HG03442 (cell line): ENCODE measurements around the gene SAA4.
"Not testable (repeated sequence)": the region's sequence is repeated elsewhere in the genome, so short reads cannot be mapped to it uniquely, and the experiment has no call there.

Experiments
- ATAC-seq: cut with Tn5 transposase; IDR thresholded peaks from one replicate; pipeline ENCODE4 v1.9.1; 2021; ENCODE audit warnings: mild to moderate bottlenecking, moderate library complexity; ENCODE audit not compliant: unreplicated experiment

The SAA4 gene

DNA sequence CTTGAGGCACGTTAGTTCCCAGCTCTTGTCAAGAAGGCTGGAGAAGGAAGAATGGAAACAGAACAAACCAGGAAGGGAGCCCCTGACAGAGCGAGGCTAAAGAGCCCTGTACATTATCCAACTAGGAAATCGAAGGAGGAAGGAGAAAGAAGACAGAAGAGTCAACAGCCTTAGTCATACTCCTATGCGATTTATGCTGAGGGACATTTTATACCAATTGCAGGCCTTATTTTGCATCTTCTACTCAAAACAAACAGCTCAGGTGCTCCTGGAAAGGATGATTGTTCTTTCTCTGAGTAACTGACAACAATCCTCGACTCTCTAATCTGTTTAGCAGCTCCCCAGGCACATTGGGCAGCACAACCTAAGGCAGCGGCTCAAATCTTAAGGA is 10.6 kb upstream of the SAA4 start:
- ATAC-seq = peak; percentile 20

DNA sequence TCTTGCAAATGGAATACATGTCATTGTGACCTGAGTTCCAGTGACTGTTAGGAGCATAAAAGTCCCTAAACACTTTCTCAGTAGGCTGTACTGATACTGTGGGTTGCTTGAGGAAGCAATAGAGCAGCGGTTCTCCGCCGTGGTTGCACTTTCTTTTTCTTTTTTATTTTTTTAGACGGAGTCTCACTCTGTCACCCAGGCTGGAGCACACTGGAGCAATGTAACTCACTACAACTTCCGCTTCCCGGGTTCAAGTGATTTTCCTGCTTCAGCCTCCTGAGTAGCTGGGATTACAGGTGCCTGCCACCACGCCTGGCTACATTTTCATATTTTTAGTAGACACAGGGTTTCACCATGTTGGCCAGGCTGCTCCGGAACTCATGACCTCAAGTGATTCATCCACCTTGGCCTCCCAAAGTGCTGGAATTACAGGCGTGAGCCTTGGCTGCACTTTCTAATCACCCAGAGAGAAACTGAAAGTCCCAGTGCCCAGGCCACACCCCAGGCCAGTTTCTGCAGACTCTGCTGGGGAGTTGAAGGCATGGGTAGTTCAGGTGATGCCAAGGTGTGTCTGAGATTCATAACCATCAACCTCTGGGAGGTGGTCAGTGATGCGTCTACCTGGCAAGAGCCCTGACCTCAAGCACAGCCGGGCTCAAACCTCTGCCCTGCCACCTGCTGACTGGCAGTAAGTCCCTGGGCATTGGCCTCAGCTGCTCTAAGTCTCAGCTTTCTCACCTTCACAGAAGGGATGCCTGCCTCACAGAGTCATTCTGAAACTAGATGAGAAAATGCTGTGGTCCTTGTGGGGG is 10.0 kb upstream of the SAA4 start:
- peak; percentile 85 for ATAC-seq

DNA sequence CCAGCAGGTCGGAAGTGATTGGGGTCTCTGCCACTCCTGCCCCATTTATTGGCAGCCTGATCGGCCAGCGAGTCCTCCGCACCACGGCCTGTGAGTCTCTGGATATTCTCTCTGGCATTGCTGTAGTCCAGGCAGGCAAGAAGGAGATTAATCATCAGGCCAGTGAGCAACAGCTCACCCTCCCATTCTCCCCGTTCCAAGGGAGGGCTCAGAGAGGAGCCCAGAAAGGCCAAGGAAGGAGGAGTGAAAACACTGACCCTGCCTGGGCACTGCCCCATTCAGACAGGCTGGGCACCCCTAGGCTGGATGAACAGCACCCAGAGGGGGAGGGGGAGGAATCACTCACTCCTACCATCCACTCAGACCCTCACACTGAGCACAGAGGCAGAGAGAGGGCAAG is 8.8 kb upstream of the SAA4 start:
- no peak for ATAC-seq

DNA sequence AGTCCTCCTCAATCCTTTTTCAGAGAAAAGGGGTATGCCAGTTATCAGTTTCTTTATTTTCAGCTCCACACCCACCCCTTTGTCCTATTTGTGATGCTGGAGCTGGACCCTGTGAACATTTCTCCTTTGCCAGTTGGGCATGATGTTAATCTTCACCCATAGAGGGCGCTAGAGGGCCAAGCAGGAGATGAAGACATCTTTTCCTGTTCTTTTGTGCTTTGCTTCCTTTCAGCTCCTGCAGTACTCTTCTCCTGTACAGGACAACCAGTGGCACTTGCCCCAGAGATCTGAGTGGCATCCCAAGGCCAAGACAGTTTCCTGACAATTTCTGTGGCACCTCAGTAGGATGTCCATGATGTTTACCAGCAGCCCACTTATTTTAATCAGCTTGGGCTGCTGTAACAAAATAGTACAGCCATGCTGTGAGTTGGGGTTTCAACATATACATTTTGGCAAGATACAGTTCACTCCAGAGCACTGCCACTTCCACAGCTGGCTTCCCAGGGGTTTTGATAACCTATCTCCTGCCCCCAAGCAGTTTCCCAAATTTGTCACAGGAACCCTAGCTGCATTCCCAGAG is 7.3 kb upstream of the SAA4 start:
- no peak for ATAC-seq

DNA sequence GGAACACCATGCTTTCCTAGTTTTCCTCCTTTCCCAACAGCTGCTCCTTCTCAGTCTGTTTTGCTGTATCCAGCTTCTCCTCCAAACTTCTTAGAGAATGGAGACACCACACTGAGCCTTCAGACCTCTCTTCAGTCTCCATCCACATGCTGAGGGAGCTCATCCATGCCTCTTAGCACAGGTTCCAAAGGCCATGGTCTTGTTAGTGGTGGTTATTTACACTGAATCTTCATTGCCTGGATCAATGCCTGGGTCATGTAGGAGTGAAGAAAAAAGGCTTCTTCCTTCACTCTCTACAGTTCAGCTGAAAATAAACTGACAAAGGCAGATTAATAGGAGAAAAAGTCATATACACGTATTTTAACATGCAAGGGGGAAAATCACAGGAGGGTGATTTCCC is 3.1 kb upstream of the SAA4 start:
- no peak for ATAC-seq

DNA sequence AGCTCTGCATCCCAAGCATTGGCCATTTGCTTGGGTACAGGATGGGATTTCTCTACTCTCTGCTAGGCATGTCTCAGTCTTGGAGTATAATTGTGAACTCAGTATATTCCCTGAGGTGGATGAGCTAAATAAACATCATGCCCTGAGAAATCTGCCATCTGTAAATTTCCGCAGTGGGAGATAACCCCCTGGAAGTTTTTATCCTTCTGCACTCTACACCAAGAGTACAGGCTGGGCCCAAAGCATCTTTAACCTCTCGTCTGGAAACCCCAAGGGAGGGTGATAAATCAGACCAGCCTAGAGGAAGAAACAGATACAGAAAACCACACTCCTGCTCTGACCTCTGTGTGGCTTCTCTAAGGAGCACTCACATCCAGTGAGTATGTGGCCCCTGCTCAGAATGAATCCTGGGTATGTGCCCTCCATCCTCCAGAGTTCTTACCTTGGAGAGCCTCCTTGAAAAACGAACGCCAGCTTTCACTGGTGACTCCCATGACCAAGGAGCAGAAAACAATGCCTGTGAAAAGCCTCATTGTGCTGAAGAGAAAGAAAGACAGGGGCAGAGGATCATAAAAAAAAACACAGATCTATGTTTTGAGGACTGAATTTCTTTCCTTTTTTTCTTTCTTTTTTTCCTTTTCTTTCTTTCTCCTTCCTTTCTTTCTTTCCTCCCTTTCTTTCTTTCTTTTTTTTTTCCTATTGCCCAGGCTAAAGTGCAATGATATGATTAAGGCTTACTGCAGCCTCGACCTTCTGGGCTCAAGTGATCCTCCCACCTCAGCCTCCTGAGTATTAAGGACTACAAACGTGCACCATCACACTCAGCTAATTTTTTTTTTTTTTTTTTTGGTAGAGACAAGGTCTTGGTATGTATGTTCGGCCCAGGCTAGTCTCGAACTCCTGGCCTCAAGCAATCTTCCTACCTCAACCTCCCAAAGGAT is 938 bp downstream of the SAA4 start:
- ATAC-seq = no peak

DNA sequence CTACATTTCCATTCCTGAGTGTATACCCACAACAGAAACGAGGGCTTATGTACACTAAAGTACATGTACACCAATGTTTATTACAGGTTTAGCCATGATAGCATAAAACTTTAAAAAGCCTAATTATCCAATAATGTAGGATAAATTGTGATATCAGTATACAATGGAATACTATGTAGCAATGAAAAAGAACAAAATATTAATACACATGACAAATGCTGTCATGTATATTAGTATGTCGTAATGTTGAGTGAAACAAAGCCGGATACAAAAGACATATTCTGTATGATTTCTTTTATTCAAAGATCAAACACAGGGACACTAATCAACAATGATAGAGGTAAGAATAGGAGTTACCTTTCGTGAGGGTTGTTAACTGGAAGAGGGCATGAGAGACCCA is 2.7 kb downstream of the SAA4 start:
- no peak for ATAC-seq

DNA sequence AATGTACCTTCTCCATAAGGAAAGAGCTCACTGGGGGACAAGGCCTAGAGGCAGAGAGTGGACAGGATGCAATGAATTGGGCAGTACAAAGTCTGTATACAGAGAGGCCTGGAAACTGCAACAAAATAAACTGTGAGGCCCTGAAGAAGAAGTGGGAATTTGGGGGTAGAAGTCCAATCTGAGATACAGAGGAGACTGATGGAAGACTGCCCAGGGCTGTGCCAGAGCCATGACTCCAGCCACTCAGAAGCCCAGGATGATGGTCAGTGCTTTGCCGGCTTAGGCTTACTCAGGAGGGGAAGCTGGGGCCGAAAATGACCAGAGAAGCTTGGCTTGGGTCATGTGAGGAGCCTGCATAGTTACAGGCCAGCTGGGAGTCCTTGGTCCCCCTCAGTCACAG is 5.7 kb downstream of the SAA4 start:
- no peak for ATAC-seq

DNA sequence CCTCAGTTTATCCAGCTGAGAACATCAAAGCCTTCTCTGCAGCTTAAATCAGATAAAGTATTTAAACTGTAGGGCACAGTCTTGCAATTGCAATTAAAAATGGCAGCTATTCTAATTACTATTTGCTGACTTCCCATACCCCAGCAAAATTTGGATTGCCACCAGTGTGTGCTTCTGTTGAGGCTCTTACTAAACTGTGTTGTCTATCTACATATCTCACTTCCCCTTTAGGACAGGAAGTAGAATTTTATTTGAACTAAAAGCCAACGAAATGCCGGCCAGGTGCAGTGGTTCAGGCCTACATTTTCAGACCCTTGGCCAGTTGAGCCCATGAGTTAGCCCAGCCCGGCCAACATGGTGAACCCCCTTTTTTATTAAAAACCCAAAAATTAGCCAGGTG is 7.1 kb downstream of the SAA4 start:
- peak; percentile 92 for ATAC-seq

DNA sequence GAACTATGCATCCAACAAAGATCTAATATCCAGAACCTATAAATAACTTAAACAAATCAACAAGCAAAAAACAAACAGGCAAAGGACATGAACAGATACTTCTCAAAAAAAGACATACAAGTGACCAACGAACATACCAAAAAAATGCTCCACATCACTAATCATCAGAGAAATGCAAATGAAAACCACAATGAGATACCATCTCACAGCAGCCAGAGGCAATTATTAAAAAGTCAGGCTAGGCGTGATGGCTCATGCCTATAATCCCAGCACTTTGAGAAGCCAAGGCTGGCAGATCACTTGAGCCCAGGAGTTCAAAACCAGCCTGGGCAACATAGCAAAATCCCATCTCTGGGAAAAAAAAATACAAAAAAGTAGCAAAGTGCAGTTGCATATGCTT is 10.7 kb downstream of the SAA4 start:
- ATAC-seq = no peak

DNA sequence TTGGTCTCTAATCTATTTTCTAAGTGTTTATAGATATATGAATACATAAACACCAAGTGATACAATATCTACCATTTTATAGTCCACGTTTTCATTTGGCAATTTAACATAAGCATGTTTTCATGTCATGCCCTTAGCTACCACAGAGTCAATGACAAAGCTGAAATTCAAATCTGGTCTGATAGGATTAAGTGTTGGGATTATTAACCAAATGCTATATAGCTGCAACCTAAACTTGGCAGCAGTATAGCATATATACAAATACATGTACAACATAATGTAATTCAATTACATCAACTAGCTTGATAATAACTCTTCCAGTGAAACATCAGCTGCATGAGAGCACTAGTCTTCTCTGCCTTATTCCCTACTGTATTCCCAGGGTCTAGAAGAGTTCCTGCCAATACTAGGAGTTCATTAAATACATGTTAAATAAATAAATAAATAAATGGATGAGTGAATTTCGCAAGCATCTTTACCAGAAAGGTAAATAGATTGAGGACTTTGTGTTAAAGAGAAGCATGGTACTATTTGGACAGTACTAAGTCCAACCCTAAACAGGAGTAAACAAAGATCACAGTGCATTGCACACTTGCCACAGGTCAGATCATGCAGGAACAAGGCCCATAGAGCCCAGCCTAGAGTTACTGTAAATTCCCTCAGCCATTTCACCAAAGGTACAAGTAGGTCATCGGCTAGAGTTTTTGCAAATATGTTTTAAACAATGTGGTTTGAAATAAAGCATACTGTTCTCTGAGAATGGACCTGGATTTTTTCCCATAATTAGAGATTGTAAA is 12.8 kb downstream of the SAA4 start:
- ATAC-seq = no peak

DNA sequence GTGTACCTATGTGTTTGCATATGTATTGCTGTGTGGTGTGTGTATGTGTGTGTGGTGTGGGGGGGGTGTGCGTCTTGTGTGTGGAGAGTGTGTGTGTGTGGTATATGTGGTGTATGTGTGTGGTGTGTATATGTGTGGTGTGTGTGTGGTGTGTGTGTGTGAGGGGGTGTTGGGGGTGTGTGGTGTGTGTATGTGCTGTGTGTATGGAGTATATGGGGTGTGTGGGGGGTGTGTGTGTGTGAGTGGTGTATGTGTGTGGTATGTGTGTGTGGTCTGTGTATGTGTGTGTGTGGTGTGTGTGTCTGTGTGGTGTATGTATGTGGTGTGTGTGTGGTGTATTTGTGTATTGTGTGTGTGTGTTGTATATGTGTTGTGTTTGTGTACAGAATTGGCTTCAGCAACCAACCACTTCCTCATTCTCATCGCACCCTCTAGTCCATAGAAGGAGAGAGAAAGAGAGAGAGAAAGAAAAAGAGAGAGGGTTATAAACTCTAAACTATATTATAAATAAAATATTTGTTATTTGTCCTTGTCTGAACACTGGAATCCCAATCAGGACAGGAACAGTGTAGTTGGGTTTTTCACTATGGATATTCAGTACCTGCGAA is 13.7 kb downstream of the SAA4 start:
- ATAC-seq = no peak

DNA sequence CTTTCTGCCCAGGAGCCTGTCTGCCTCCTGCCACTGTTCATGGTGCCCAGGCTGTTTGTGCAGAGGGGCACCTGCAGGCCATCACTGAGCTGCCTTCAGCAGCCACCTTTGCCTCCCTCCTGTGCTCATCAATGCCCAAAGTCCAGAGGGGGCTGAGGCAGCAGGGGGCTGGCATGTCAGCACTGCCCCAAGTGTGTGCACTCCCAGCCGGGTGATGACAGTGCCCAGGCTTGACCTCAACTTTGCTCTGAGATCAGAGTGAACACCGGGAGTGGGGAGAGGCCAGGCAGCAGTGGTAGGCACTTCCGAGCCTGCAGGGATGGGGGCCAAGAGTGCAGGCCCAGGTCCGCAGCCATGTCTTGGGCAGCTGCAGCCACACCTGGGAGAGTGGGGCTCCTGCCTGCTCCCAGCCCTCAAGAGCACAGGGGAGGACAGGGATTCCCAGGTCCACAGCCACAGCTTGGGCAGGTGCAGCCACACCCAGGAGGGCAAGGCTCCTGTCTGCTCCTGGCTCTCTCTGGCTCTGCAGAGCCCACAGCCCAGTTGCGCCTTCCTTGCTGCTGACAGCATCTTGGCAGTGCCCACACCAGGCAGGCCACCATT is 15.2 kb downstream of the SAA4 start:
- ATAC-seq = no peak

DNA sequence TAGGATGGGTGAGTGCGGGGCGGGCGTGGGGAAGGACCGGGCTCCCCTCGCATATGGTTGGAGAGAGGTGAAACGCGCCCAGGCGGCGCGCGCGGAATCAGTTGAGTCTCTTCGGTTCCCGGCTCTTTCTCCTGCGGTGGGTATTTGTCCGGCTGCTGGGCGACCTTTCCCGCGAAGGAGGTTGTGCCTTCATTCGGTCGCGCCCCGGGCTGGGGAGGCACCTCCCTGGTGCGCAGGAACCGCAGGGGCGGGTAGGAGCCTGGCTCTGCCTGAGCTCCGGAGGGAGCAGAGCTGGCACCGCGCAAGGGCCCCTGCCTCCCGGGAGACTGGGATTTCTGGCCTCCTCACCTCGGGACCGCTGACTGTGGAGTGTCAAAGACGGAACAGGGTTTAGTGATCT is 27.5 kb downstream of the SAA4 start:
- no peak for ATAC-seq

DNA sequence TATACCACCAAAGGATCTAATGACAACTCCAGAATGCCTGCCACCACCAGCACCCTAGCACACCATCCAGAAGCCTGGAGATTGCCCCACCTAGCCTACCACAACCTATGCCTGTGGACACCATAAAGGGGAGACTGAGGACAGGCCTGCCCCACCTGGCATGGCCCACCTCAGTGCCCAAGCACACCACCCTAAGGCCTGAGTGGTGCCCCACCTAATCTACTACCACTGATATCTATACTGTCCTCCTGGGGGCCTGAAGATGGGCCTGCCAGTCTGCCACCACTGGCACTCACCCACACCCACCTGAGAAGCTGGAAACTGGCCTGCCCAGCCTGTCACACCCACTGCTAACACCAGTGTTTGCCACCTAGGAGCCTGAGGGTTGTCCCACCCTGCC is 31.8 kb downstream of the SAA4 start:
- no peak for ATAC-seq

DNA sequence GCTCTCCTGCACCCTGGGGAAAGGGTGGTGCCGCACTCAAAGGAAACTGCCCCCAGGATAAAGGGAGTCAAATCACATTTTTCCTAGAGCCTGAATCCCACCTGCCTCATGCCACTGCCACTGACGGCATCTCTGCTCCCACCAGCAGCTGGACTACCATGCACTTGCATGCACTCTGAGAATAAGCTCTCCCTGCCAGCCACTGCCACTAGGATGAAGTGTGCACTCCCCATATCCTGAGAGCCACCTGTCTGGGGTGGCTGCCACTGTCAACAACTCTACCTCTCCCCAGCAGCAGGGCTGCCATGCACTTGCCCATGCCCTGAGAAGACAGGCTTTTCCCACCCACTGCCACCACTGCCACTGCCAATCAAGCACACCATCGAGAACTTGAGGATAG is 32.4 kb downstream of the SAA4 start:
- no peak for ATAC-seq

DNA sequence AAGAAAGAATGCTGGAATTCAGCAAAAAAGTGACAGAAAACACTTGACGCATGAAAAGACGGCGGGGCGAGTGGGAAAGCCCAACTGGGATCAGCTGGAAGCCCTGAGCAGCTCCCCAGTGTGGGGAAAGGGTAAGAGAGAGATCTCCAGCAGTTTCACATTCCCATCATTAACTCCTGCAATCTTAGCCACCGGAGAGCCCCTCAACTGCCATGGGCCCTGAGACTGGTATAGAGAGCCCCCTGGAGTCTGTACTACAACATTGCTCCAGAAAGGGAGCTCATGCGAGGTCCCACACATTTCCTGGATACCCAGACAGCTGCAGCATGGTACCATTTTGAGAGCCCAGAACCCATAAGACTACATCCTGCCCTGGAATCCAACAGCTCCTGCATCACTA is 32.9 kb downstream of the SAA4 start:
- ATAC-seq = no peak

DNA sequence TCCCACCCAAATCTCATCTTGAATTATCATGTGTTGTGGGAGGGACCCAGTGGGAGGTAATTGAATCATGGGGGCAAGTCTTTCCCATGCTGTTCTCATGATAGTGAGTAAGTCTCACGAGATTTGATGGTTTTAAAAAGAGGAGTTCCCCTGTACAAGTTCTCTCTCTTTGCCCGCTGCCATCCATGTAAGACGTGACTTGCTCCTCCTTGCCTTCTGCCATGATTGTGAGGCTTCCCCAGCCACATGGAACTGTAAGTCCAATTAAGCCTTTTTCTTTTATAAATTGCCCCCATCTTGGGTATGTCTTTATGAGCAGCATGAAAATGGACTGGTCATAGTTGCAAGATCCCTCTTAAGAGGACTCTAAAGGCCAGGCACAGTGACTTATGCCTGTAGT is 38.9 kb downstream of the SAA4 start:
- ATAC-seq = not testable (repeated sequence)

DNA sequence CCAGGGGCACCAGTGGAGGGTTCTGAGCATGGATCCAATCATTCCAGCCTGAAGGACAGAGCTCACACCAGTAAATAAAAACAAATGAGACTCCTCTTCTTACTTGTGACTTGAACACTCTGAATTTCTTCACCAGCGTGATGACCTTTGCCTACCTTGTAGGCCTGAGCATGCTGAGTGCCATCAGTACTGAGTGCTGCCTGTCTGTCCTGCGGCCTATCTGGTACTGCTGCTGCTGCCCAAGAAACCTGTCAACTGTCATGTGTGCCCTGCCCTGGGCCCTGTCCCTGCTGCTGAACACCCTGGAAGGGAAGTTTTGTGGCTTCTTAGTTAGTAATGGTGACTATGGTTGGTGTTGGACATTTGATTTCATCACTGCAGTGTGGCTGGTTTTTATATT is 40.1 kb downstream of the SAA4 start:
- no peak for ATAC-seq

DNA sequence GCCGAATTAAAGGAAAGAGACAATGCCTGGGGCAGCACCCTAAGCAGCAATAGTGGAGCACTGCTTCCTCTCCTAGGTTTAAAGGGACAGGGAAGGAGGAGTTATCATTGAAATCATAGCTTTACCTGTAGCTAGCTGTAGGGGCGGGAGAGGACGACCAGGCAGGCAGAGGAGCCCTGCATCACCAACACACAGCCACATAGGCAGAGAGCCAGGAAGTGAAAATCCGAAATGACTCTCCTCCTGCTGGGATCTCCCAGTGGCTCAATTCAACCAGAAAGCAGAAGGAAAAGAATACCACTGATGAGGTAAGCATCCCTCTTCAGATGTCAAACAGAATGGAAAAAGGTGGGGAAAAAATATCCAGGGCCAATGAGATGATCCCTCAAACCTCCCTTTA is 43.6 kb downstream of the SAA4 start:
- no peak for ATAC-seq
